NCI-H2196 (cell line): ENCODE measurements around the gene GNAS.
"Not testable (repeated sequence)": the region's sequence is repeated elsewhere in the genome, so short reads cannot be mapped to it uniquely, and the experiment has no call there.

Source experiments
- DNase-seq: peaks from one replicate; lab custom pipeline; 2025; ENCODE audit not compliant: unreplicated experiment; lab: John Stamatoyannopoulos, UW

GNAS gene

DNA sequence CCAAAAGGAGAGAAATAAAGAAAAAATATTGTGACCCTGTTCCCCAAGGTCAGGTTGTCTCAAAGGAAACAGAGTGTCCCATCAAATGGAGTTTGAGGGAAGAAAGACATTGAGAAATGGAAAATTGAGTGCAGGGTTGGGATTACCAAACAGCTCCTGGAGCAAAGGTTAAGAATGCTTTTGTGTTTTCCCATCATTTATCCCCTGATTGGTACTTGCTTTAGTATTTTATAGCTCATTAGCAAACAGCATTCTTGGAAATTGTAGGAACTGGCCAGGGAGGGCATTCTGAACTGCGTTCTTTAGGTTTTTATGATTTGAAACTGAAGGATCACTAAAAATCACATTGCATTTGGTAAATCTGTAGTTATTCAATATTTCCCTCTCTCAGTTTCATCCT lies 69.5 kb downstream of the GNAS start:
- no peak for DNase-seq

DNA sequence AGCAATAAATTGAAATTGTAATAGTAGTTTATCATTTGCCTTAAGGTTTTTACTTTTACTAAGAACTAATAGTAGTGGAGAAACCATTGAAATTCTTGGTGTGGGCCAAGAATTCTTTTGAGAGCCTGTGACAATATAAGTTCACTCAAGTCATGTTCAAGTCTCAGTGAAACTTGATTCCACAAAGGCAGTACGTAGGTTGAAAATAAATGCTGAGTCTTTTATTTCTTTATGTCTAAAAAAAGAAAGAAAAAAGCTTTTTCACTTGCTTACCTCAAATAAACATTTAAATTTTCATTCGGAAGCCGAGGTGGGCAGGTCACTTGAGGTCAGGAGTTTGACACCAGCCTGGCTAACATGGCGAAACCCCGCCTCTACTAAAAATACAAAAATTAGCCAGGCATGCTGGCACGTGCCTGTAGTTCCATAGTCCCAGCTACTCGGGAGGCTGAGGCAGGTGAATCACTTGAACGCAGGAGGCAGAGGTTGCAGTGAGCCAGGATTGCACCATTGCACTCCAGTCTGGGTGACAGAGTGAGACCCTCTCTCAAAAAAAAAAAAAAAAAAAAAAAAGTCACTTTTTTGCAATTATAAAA lies 70.7 kb downstream of the GNAS start:
- DNase-seq: no peak

DNA sequence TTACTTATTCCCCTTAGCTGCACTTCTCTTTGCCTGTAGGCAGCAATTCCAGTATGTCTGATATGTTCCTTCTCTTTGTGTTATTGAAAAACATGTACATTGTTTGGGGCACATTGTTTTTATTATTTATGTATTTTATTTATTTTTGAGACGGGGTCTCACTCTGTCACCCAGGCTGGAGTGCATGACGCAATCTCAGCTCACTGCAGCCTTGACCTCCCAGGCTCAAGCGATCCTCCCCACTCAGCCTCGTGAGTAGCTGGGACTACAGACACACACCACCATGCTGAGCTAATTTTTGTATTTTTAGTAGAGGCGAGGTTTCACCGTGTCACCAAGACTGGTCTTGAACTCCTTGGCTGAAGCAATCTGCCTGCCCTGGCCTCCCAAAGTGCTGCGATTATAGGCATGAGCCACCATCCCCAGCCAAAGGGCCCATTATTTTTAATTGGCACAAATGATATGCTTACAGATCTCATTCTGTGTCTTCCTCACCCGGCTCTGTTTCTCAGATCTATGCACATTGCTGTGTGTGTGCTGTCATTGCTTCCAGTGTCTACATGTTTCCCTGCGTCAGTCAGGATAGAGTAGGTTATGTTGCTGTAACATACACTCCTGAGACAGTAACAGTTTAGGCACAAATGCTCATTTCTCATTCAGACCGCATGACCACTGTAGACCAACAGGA lies 74.4 kb downstream of the GNAS start:
- DNase-seq: no peak

DNA sequence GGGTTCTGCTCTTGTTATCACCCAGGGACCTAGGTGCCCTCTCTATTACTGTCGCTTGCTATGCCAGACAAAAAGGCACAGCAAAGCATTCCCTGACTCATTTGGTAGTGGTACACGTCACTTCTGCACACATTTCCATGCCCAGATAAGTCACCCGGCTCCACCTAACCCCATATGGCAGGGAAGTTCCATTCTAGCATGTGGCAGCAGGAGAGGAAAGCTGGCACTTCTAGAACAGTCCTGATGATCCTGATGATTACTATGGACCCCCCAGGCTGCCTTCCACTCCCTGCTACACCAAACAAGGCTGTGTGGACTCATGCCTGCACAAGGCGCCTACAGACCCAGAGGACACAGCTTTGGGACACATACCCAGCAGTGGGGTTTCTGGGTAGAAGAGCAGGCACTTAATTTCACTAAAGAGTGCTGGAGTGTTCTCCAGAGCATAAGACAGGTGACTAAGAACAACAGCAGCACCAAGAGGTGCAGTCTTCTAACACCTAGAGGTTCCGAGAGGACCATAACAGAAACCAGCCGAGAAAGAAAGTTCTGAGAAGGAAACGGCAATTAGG lies 75.1 kb downstream of the GNAS start:
- no peak for DNase-seq

DNA sequence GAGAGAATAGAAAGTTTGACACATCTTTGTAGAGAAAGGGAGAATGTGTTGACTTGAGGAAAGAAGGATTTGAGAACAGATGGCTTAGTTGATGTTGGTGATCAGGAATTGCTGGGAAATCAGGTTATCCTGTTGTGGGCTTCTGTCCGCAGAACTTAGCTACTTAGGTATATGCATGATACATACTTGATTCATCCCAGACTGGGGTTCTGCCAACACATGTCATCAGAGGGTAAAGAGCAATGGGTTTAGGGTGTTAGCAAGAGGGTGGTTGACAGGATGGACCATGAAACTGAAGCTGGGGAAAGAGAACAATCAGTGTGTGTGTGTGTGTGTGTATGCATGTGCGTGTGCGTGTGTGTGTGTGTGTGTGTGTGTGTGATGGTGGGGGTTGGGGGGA lies 78.0 kb downstream of the GNAS start:
- no peak for DNase-seq

DNA sequence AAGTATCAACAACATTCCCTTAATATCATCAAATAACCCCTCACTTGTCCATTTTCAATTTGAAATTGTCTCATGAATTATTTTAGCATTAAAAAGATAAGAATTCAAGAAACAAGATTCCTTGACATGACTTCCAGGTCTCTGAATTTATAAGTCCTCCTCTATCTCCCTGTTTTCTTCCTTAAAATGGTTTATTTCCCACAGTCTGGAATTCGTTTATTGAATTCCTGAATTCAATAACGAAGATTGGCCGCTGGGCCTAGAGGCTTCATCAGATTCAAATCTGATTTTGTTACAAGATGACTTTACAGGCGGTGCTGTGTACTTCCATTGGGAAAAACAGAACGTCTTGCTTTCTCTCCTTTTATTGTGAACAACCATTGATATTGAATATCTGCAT lies 79.7 kb downstream of the GNAS start:
- DNase-seq: no peak

DNA sequence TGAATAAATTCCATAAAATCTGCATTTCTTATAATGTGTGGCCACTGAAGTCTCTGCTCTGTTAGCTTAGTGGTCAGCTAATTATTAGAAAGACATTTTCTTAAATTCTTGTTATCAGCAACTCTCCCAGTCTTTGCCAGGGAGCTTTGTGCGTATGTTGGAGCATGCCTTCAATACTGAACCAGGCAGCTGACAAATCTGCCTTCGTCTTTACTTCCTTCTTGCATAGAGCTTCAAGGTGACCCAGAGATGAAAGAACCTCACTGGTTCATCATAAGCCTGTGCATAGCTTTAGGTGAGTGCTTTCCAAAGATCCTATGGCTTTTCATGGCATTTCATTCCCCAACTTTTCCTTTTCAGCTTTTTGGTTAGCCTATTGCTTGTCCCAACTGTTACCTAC lies 85.6 kb downstream of the GNAS start:
- no peak for DNase-seq

DNA sequence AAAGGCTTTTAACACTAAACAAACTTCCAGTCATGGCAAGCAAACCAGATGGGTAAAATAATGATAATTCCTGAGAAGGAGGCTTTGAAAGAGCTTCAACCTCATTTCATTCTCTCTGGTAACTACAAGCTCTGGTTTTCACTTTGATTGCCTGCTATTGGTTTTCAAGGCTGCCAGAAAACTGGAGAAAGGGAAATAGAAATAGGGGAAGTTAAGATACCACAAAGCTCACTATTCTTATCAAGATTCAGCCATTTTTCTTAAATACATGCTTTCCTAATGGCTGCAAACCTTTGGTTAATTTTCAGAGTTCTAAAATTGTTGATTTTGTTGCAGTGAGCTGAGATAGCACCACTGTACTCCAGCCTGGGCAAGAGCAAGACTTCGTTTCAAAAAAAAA lies 86.0 kb downstream of the GNAS start:
- no peak for DNase-seq

DNA sequence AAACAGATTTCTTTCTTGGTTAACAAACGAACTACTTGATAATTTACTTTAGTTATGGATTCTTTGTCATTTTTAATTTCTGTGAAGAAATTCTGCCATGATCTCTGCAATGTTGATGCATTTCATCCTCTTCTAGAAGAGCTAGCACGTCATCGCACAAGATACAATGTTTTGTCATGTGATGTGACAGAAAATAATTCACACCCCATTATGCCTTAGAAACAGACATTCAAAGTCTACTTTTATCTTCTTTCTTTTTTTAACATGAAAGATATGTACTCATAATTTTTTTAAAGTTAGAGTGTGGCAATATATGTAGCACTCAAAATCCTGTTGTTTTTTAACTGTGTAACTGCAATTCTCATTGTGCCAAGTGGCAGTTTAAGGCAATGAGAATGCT lies 89.0 kb downstream of the GNAS start:
- DNase-seq: no peak

DNA sequence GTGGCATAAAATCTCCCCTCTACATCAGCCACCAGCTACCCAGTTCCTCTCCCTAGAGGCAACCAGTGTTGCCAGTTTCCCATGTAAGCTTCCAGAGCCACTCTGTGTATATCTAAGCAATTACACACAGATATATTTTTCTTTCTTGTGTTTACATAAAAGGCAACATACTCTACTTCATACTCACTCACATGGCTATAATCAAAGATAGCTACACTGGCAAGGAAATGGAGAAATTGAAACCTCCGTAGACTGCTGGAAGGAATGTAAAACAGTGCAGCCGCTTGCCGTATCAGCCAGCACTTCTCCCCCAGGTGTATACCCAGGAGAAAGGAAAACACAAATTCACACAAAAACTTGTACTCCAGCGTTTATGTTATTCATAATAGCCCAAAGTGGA lies 90.0 kb downstream of the GNAS start:
- no peak for DNase-seq

DNA sequence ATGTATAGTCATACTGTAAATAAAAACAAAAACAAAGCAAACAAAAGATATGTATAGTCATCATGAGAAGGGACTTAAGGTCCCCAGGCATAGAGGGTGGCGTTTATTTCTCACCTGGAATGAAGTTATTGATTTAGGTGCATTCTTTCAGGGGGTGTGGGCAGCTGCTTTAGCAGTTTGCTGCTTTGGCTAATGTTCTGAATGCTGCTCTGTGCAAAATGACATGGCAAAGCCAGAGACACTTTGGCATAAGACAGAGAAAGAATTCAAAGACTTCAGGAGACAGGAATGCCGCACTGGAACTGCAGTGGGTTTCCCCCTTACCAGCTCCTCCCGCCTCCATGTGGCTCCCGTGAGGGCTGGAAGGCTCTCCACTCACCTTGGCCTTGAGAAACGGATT lies 92.1 kb downstream of the GNAS start:
- DNase-seq: no peak

DNA sequence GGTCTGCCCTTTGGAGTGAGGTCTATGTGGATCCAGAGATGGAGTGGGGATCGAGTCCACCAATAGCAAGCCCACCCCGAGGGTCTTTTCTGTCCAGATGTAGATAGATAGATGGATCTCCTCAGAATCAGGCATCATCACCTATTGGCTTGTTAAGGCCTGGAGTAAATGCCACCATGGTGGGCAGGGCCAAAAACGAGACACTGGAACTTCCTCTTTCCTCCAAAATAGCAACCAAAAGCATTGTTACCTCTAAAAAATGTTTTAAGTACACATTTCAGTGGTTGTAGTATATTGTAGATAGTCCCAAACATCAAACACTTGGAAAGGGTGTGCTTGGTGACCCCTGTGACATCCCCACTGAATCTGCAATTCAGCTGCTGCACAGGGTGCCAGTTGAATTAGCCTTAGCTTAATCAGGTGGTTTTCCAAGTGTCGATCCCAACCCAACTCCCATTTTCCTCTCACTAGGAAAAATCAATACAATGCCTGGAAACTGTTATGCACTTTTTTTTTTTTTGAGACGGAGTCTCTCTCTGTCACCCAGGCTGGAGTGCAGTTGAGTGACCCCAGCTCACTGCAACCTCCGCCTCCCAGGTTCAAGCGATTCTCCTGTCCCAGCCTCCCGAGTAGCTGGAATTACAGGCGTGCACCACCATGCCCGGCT lies 93.6 kb downstream of the GNAS start:
- DNase-seq: no peak

DNA sequence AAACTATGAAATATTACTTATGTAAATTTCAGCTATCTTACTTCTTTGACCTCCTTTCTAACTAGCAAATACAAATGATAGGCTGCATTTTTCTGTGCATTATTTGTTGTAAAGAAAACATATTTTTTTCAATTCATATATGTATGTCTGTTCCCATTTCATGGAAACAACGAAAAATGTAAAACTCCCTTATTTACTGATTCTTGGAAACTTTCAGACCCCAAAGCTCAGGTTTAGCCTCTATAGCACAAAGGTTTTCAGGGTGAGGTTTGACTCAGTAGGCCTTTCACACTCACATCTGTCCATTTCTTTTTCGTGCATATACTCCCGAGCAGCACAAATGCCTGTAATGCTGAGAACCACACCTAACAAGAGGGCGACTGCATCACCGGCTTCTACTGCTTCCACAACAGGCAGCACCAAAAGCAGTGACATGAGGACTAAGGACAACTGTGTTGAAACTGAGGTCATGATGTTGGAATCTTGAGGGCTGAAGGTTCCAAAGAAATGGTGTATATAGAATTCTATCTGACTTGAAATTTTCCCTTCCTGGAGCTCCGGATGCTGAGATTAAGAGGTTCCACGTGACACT lies 95.4 kb downstream of the GNAS start:
- DNase-seq: not testable (repeated sequence)

DNA sequence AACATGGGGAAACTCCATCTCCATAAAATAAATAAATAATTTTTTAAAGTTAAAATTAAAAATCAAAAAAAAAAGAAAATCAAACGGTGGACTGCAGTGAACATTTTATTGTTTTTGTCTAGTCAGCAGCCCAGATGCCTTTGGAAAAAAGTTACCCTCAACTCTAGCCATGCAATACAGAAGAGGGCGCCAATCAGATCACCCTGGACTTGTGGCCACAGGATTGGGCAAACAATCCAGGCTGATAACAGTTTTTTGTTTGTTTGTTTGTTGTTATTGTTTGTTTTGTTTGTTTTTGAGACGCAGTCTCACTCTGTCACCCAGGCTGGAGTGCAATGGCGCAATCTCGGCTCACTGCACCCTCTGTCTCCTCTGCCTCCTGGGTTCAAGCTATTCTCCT lies 98.1 kb downstream of the GNAS start:
- no peak for DNase-seq

DNA sequence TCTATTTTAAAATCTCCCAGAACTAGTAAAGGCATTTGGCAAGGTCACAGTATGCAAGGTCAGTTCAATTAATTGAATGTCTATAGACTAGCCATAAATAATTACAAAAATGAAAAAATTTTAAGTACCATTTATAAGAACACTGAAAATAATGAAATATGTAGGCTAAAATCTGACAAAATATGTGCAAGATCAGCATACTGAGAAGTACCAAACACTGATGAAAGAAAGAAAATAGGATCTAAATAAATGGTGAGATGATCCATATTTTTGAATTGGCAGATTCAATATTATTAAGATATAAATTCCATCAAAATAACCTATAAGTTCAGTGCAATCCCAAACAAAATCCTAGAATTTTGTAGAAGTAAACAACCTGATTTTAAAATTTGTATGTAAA lies 100.5 kb downstream of the GNAS start:
- DNase-seq: no peak

DNA sequence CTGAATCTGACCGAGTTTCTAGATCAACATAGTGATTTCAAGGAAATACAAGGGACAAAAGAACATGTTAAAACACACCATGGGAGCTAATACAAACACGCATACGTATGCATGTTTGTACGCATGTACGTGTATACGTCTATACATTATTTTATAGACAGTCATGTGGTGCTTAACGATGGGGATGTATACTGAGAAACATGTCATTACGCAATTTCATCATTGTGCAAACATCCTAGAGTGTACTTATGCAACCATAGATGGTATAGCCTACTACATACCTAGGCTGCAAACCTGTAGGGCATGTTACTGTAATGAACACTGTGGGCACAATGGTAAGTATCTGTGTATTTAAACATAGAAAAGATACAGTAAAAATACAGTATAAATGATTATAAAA lies 103.6 kb downstream of the GNAS start:
- DNase-seq: no peak

DNA sequence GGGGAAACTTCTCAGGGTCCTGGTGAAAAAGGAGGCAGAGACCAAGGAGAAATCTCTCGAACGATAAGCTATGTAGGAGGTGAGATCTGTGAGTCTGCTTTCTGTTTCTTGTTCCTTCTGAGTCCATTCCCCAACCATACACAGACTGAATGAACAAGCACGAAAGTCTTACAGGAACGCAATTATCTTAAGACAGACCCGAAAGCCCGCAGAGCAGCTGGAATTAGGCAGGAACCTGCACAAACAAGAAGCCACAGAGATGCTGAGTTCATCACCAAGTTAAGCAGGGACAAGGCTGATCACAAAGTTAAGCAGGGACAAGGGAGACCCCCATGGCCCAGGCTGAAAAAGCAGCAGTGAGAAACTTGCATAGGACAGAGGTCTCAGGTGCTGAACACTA lies 107.1 kb downstream of the GNAS start:
- no peak for DNase-seq
